Esophagus muscularis mucosa (tissue), 3 donors: Measurements from ENCODE around the gene PHACTR1.

Source experiments
- CTCF ChIP-seq, 3 experiments: fragments of 200-600 bp in 2 of 3; fragments of 450-650 bp in 1 of 3; sonication (generic) in 2 of 3; IDR thresholded peaks; one replicate each; pipeline ENCODE4 v1.5.1; 2017 to 2019; ENCODE audit warnings: antibody characterized with exemption in 3 of 3, mild to moderate bottlenecking in 2 of 3, moderate library complexity in 1 of 3
- POLR2A ChIP-seq: fragments of 450-650 bp; IDR thresholded peaks from one replicate; pipeline ENCODE4 v1.6.1; 2017; ENCODE audit warnings: antibody characterized with exemption, moderate library complexity, mild to moderate bottlenecking, low read depth
- POLR2AphosphoS5 ChIP-seq, 2 donors: sonication (generic); formaldehyde crosslinking; IDR thresholded peaks; one replicate each; pipeline ENCODE4 v1.6.1; 2017; ENCODE audit warnings: antibody characterized with exemption in 2 of 2

GRCh38 chr6:13294499-13295069 lies 578.0 kb downstream of the PHACTR1 start:
- TF ChIP-seq CTCF (IDR thresholded peaks at IDR 0.05) (no peak), POLR2A (no peak), POLR2AphosphoS5 (IDR thresholded peaks at IDR 0.05) (no peak)
